22Rv1 (cell line): ENCODE data around the gene ARHGAP8.

Source experiments
- H3K27ac ChIP-seq: fragments of 450-650 bp; 2 replicates; pipeline ENCODE4 v1.5.1; 2017
- CTCF ChIP-seq: fragments of 450-650 bp; IDR thresholded peaks from 2 replicates; pipeline ENCODE4 v1.5.1; 2017; ENCODE audit warnings: mild to moderate bottlenecking
- ZFX ChIP-seq: fragments of 450-650 bp; IDR thresholded peaks from 2 replicates; pipeline ENCODE4 v1.6.1; 2017; ENCODE audit warnings: antibody characterized with exemption, borderline replicate concordance

Gene ARHGAP8

GRCh38 chr22:44726439-44726838 is 25.9 kb upstream of the ARHGAP8 start:
- no peak overlapping the region for H3K27ac ChIP-seq
- no peak for TF ChIP-seq ZFX
- no peak for TF ChIP-seq CTCF

GRCh38 chr22:44727148-44727547 is 25.2 kb upstream of the ARHGAP8 start:
- H3K27ac ChIP-seq = no peak overlapping the region

GRCh38 chr22:44727709-44728108 is 24.7 kb upstream of the ARHGAP8 start:
- TF ChIP-seq CTCF = no peak
- no peak for TF ChIP-seq ZFX
- no peak overlapping the region for H3K27ac ChIP-seq

More at GRCh38 chr22:44727148-44727547, 25.2 kb upstream of the ARHGAP8 start:
- TF ChIP-seq ZFX (no peak), CTCF (no peak)

- H3K27ac ChIP-seq = no peak overlapping the region
- TF ChIP-seq CTCF (no peak), ZFX (no peak)
Observed at GRCh38 chr22:44728761-44729324, 23.5 kb upstream of the ARHGAP8 start.

- no peak for TF ChIP-seq CTCF
- no peak for TF ChIP-seq ZFX
- no peak overlapping the region for H3K27ac ChIP-seq
Observed at GRCh38 chr22:44729391-44730021, 22.9 kb upstream of the ARHGAP8 start.

GRCh38 chr22:44730022-44730393 is 22.4 kb upstream of the ARHGAP8 start:
- TF ChIP-seq CTCF (no peak), ZFX (no peak)
- no peak overlapping the region for H3K27ac ChIP-seq

GRCh38 chr22:44730490-44731356 is 21.7 kb upstream of the ARHGAP8 start:
- no peak overlapping the region for H3K27ac ChIP-seq
- TF ChIP-seq CTCF = no peak
- TF ChIP-seq ZFX = no peak
